Tibial nerve (tissue), 4 donors: Measurements from ENCODE around the gene CXCL10. TPM values are rescaled to one million over a fixed set of nuclear protein-coding genes. Genes with fewer than 3 reads are reported as not detected.

Experiments
- DNase-seq, 2 donors: peaks; one replicate each; pipeline ENCODE4 v3.0.0-alpha.2; 2019; ENCODE audit warnings: low spot score in 2 of 2
- H3K27ac ChIP-seq, 4 donors: fragments of 200-600 bp; sonication (generic) in 3 of 4; one replicate each; pipeline ENCODE4 v1.5.1; 2017 to 2019; ENCODE audit warnings: mild to moderate bottlenecking in 1 of 4
- H3K27me3 ChIP-seq, 2 donors: fragments of 200-600 bp; sonication (generic) in 1 of 2; one replicate each; pipeline versions ENCODE4 v1.5.1 to v1.6.0; 2017 to 2019
- H3K36me3 ChIP-seq, 3 donors: fragments of 200-600 bp; sonication (generic); one replicate each; pipeline ENCODE4 v1.5.1; 2018 to 2019
- H3K4me1 ChIP-seq, 4 donors: fragments of 200-600 bp; sonication (generic) in 3 of 4; one replicate each; pipeline ENCODE4 v1.5.1; 2017 to 2019
- H3K4me3 ChIP-seq, 4 donors: fragments of 200-600 bp; sonication (generic) in 3 of 4; one replicate each; pipeline ENCODE4 v1.5.1; 2017 to 2019; ENCODE audit warnings: mild to moderate bottlenecking in 1 of 4, moderate library complexity in 1 of 4
- H3K9me3 ChIP-seq, 4 donors: fragments of 200-600 bp; sonication (generic) in 3 of 4; one replicate each; pipeline ENCODE4 v1.5.1; 2017 to 2019
- EP300 ChIP-seq, 2 donors: sonication (generic); formaldehyde crosslinking; IDR thresholded peaks; one replicate each; pipeline ENCODE4 v1.6.1; 2017; ENCODE audit warnings: antibody characterized with exemption in 2 of 2, mild to moderate bottlenecking in 1 of 2
- POLR2A ChIP-seq, 2 donors: fragments of 450-650 bp; IDR thresholded peaks; one replicate each; pipeline ENCODE4 v1.6.1; 2017; ENCODE audit warnings: antibody characterized with exemption in 2 of 2, mild to moderate bottlenecking in 2 of 2, moderate library complexity in 2 of 2
- WGBS, 2 donors: methylation state at CpG; one replicate each; pipeline ENCODE4 v1.1.5; 2018; 5-methylcytosine and 5-hydroxymethylcytosine counted together
- total RNA-seq, 4 donors: library from RNA; depleted of rRNA; stranded (reverse); fragments of >200 nt; gene quantifications; one replicate each; pipeline ENCODE4 v1.1.0, GENCODE V29; 2016
- TF ChIP-seq, protein P1 (sequence below), 5 experiments: fragments of 200-600 bp in 3 of 5; fragments of 450-650 bp in 2 of 5; sonication (generic) in 3 of 5; IDR thresholded peaks; one replicate each; pipeline ENCODE4 v1.5.1; 2016 to 2019; ENCODE audit warnings: antibody characterized with exemption in 5 of 5, mild to moderate bottlenecking in 3 of 5, moderate library complexity in 2 of 5

The CXCL10 gene
- total RNA-seq, 4 donors from 2014 or later: 1.2 to 2.8 TPM; not detected in 2

DNA sequence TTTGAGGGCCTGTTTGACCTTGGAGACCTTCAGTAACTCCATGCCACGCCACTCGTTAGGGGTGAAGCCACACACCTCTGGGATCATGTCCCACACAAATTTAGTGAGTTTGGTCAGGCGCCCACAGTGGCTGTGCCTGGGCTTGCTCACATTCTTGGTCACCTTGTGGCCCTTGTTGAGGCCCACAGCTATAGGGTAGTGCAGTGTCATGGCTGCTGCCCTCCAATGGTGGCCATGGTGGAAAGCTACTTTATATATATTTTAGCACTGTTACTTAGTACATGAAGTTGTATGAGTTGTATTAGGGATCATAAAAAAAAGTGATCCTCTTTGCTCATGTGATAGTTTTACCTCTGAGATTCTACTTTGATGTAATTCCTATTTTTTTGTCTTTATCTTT, 13.6 kb upstream of the CXCL10 start:
- TF ChIP-seq POLR2A (IDR thresholded peaks at IDR 0.05) (no peak), EP300 (IDR thresholded peaks at IDR 0.05) (no peak)
- TF ChIP-seq, protein P1, sequence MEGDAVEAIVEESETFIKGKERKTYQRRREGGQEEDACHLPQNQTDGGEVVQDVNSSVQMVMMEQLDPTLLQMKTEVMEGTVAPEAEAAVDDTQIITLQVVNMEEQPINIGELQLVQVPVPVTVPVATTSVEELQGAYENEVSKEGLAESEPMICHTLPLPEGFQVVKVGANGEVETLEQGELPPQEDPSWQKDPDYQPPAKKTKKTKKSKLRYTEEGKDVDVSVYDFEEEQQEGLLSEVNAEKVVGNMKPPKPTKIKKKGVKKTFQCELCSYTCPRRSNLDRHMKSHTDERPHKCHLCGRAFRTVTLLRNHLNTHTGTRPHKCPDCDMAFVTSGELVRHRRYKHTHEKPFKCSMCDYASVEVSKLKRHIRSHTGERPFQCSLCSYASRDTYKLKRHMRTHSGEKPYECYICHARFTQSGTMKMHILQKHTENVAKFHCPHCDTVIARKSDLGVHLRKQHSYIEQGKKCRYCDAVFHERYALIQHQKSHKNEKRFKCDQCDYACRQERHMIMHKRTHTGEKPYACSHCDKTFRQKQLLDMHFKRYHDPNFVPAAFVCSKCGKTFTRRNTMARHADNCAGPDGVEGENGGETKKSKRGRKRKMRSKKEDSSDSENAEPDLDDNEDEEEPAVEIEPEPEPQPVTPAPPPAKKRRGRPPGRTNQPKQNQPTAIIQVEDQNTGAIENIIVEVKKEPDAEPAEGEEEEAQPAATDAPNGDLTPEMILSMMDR (IDR thresholded peaks at IDR 0.05): no peak
- Histone ChIP-seq H3K9me3 (no peaks in the 10 kb centered on the region), H3K4me3 (no peak overlapping the region), H3K36me3 (no peaks in the 10 kb centered on the region), H3K27ac (no peak overlapping the region), H3K27me3 (no peaks in the 10 kb centered on the region), H3K4me1 (peaks cover 0 to 5% (median 0%) of the 10 kb centered on the region in 4 donors)
- no peak for DNase-seq
- 91 to 98% methylated on average over 3 of the region's 3 CpGs for WGBS, 2 donors

GRCh38 chr4:76035799-76036380, 12.6 kb upstream of the CXCL10 start, which contains the start of gene CXCL11:
CXCL11 (minus strand) TSS chr4:76036070; CDS start chr4:76035987, 83 bp downstream.
- H3K27me3 ChIP-seq: no peaks in the 10 kb centered on the region
- no peaks in the 10 kb centered on the region for H3K9me3 ChIP-seq
- no peak for DNase-seq
- WGBS, 2 donors: 76 to 83% methylated on average over 2 of the region's 2 CpGs
- peaks cover 0 to 5% (median 0%) of the 10 kb centered on the region in 4 donors for H3K4me1 ChIP-seq
- TF ChIP-seq, protein P1 (IDR thresholded peaks at IDR 0.05): no peak
- no peak for TF ChIP-seq POLR2A (IDR thresholded peaks at IDR 0.05)
- no peak for TF ChIP-seq EP300 (IDR thresholded peaks at IDR 0.05)
- no peaks in the 10 kb centered on the region for H3K36me3 ChIP-seq
- H3K4me3 ChIP-seq: no peak within 1 kb of the TSS
- no peak within 1 kb of the TSS for H3K27ac ChIP-seq

DNA sequence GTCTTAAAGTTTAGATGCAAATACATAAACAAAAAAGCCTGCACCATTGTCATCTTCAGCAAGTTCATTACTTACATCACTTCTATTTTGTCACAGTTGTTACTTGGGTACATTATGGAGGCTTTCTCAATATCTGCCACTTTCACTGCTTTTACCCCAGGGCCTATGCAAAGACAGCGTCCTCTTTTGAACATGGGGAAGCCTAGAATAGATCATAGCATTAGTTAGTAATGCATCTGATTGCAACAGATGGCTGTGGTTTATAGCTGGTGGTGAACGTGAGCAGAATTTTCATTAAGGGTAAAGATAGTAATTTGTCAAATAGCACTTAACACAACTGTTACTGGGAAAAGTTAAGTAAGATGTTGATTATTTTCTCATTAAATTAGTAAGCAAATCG, 11.8 kb upstream of the CXCL10 start:
- H3K36me3 ChIP-seq: no peaks in the 10 kb centered on the region
- TF ChIP-seq, protein P1 (IDR thresholded peaks at IDR 0.05): no peak
- TF ChIP-seq POLR2A (IDR thresholded peaks at IDR 0.05) (no peak), EP300 (IDR thresholded peaks at IDR 0.05) (no peak)
- no peaks in the 10 kb centered on the region for H3K27me3 ChIP-seq
- WGBS, 2 donors: 50 to 55% methylated on average over 3 of the region's 3 CpGs
- H3K4me1 ChIP-seq: peaks cover 0 to 5% (median 0%) of the 10 kb centered on the region in 4 donors
- no peak for DNase-seq
- no peak overlapping the region for H3K27ac ChIP-seq
- H3K4me3 ChIP-seq: no peak overlapping the region
- H3K9me3 ChIP-seq: no peaks in the 10 kb centered on the region

GRCh38 chr4:76029300-76029699, 6.0 kb upstream of the CXCL10 start:
- Histone ChIP-seq H3K9me3 (no peaks in the 10 kb centered on the region), H3K4me3 (no peak overlapping the region), H3K4me1 (peaks cover 0 to 3% (median 0%) of the 10 kb centered on the region in 4 donors), H3K27me3 (no peaks in the 10 kb centered on the region), H3K36me3 (no peaks in the 10 kb centered on the region), H3K27ac (no peak overlapping the region)
- TF ChIP-seq, protein P1 (IDR thresholded peaks at IDR 0.05): no peak
- TF ChIP-seq EP300 (IDR thresholded peaks at IDR 0.05) (no peak), POLR2A (IDR thresholded peaks at IDR 0.05) (no peak)
- no peak for DNase-seq
- WGBS, 2 donors: 71 to 75% methylated on average over 2 of the region's 2 CpGs

DNA sequence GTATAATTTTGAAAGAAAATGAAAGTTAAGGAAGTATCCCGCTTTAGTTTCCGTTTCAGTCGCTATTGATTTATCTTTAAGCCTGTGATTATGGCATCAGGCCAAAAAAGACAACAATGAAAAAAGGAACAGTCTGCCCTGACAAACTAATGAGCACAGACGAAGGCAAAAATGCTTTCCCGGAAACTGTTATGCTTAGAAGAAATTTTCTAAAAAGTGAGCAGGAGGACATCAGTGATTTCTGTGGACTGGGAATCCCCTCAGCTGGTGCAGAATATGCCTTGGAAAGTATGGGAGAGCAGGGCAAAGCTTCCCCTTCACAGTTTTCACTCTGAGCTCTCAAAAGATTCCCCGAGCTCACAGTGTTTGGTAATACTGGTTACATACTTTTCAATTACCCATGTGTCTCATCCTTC, 5.1 kb upstream of the CXCL10 start:
- Histone ChIP-seq H3K4me3 (peak overlapping the region in 3 of 4 donors; percentile 30 to 36 (median 30)), H3K27me3 (no peaks in the 10 kb centered on the region), H3K4me1 (peaks cover 0 to 3% (median 0%) of the 10 kb centered on the region in 4 donors), H3K9me3 (no peaks in the 10 kb centered on the region), H3K36me3 (no peaks in the 10 kb centered on the region), H3K27ac (peak overlapping the region in 2 of 4 donors; percentile 9 to 42)
- no peak for TF ChIP-seq POLR2A (IDR thresholded peaks at IDR 0.05)
- no peak for TF ChIP-seq EP300 (IDR thresholded peaks at IDR 0.05)
- TF ChIP-seq, protein P1 (IDR thresholded peaks at IDR 0.05): no peak
- DNase-seq: no peak
- 1 to 6% methylated on average over 6 of the region's 6 CpGs for WGBS, 2 donors
